SKM-1 treated with dmso at 0.1 percent for 144 hours (cell line): ENCODE data around the gene OLAH.

Source experiments
- DNase-seq: peaks from one replicate; lab custom pipeline; 2025; ENCODE audit not compliant: unreplicated experiment; lab: John Stamatoyannopoulos, UW

OLAH gene

GRCh38 chr10:15122477-15123030, 78.8 kb downstream of the OLAH start:
- no peak for DNase-seq
